HL-60 (cell line): Measurements from ENCODE around the gene USO1.

Experiments
- GABPA ChIP-seq: IDR thresholded peaks from 2 replicates; pipeline ENCODE4 v1.6.1; 2012; ENCODE audit warnings: low read depth
- POLR2AphosphoS5 ChIP-seq: IDR thresholded peaks from 2 replicates; pipeline ENCODE4 v1.6.1; 2012; ENCODE audit warnings: low read depth
- REST ChIP-seq: IDR thresholded peaks from 2 replicates; pipeline ENCODE4 v1.6.1; 2012; ENCODE audit warnings: low read depth; ENCODE audit not compliant: insufficient replicate concordance
- TF ChIP-seq, protein P1 (sequence below): IDR thresholded peaks from one replicate; pipeline ENCODE4 v1.5.1; 2011; ENCODE audit warnings: low read length, control low read depth, inconsistent platforms; ENCODE audit not compliant: insufficient read depth

- TF ChIP-seq REST = no peak
- TF ChIP-seq, protein P1, sequence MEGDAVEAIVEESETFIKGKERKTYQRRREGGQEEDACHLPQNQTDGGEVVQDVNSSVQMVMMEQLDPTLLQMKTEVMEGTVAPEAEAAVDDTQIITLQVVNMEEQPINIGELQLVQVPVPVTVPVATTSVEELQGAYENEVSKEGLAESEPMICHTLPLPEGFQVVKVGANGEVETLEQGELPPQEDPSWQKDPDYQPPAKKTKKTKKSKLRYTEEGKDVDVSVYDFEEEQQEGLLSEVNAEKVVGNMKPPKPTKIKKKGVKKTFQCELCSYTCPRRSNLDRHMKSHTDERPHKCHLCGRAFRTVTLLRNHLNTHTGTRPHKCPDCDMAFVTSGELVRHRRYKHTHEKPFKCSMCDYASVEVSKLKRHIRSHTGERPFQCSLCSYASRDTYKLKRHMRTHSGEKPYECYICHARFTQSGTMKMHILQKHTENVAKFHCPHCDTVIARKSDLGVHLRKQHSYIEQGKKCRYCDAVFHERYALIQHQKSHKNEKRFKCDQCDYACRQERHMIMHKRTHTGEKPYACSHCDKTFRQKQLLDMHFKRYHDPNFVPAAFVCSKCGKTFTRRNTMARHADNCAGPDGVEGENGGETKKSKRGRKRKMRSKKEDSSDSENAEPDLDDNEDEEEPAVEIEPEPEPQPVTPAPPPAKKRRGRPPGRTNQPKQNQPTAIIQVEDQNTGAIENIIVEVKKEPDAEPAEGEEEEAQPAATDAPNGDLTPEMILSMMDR = no peak
- no peak for TF ChIP-seq POLR2AphosphoS5
- no peak for TF ChIP-seq GABPA
These were observed 62.6 kb downstream of the USO1 start for GRCh38 chr4:75786938-75787337.
